Neural progenitor cell (in vitro differentiated cells): ENCODE measurements around the gene SUGCT. TPM values are rescaled to one million over a fixed set of nuclear protein-coding genes. Genes with fewer than 3 reads are reported as not detected.
"Not testable (repeated sequence)": the region's sequence is repeated elsewhere in the genome, so short reads cannot be mapped to it uniquely, and the experiment has no call there.

Experiments
- DNase-seq: peaks from one replicate; pipeline ENCODE4 v3.0.0-alpha.2; 2016; ENCODE audit warnings: low spot score
- H2AFZ ChIP-seq: fragments of 200-600 bp; sonication (generic); replicated peaks from 2 replicates; pipeline ENCODE4 v1.6.1; 2016; ENCODE audit warnings: antibody characterized with exemption
- H3F3A ChIP-seq: fragments of 200-600 bp; sonication (generic); 2 replicates; pipeline ENCODE4 v1.6.1; 2016; ENCODE audit warnings: antibody characterized with exemption, low read depth
- H3K27ac ChIP-seq: fragments of 200-600 bp; sonication (generic); 2 replicates; pipeline ENCODE4 v1.5.1; 2016; ENCODE audit warnings: mild to moderate bottlenecking
- H3K27me3 ChIP-seq: fragments of 200-600 bp; sonication (generic); 2 replicates; pipeline ENCODE4 v1.6.1; 2016; ENCODE audit warnings: mild to moderate bottlenecking, moderate library complexity
- H3K36me3 ChIP-seq: fragments of 200-600 bp; sonication (generic); 2 replicates; pipeline ENCODE4 v1.5.1; 2016
- H3K4me1 ChIP-seq: fragments of 200-600 bp; sonication (generic); 2 replicates; pipeline ENCODE4 v1.6.1; 2016; ENCODE audit warnings: mixed run types
- H3K4me2 ChIP-seq: fragments of 200-600 bp; sonication (generic); 2 replicates; pipeline ENCODE4 v1.6.1; 2016
- H3K4me3 ChIP-seq: fragments of 200-600 bp; sonication (generic); 2 replicates; pipeline ENCODE4 v1.5.1; 2016
- H3K79me2 ChIP-seq: fragments of 200-600 bp; sonication (generic); 2 replicates; pipeline ENCODE4 v1.6.1; 2016; ENCODE audit warnings: low read depth
- H3K9ac ChIP-seq: fragments of 200-600 bp; sonication (generic); 2 replicates; pipeline ENCODE4 v1.6.1; 2016
- H3K9me3 ChIP-seq: fragments of 200-600 bp; sonication (generic); 2 replicates; pipeline ENCODE4 v1.5.1; 2016; ENCODE audit warnings: low read depth
- H4K20me1 ChIP-seq: fragments of 200-600 bp; sonication (generic); 2 replicates; pipeline ENCODE4 v1.6.1; 2016; ENCODE audit warnings: low read depth
- H3K27ac Mint-ChIP-seq: 3 replicates; pipeline ENCODE4 v1.8.0; 2021; ENCODE audit warnings: mixed read lengths
- H3K27me3 Mint-ChIP-seq: 2 replicates; pipeline ENCODE4 v1.8.0; 2022; ENCODE audit warnings: low read depth, mild to moderate bottlenecking, inconsistent platforms, moderate library complexity, mixed read lengths; ENCODE audit not compliant: insufficient read depth
- H3K36me3 Mint-ChIP-seq: 3 replicates; pipeline ENCODE4 v1.8.0; 2021; ENCODE audit warnings: mixed read lengths
- H3K4me1 Mint-ChIP-seq: 3 replicates; pipeline ENCODE4 v1.8.0; 2021; ENCODE audit warnings: mixed read lengths
- H3K4me3 Mint-ChIP-seq: 3 replicates; pipeline ENCODE4 v1.8.0; 2021; ENCODE audit warnings: mild to moderate bottlenecking, moderate library complexity, mixed read lengths
- H3K9me3 Mint-ChIP-seq: 3 replicates; pipeline ENCODE4 v1.8.0; 2020; ENCODE audit warnings: mixed read lengths
- CTCF ChIP-seq: fragments of 200-600 bp; sonication (generic); IDR thresholded peaks from 2 replicates; pipeline ENCODE4 v1.5.1; 2017; ENCODE audit warnings: antibody characterized with exemption, mild to moderate bottlenecking
- EZH2 ChIP-seq: fragments of 200-600 bp; sonication (generic); IDR thresholded peaks from 2 replicates; pipeline ENCODE4 v1.6.1; 2017; ENCODE audit warnings: antibody characterized with exemption, mild to moderate bottlenecking, moderate library complexity
- EZH2phosphoT487 ChIP-seq: fragments of 200-600 bp; sonication (generic); IDR thresholded peaks from 2 replicates; pipeline ENCODE4 v1.6.1; 2017; ENCODE audit warnings: antibody characterized with exemption
- total RNA-seq: library from RNA; depleted of rRNA; stranded (reverse); fragments of >200 nt; gene quantifications from 2 replicates; pipeline ENCODE4 v1.2.3, GENCODE V29; 2015; ENCODE audit warnings: low replicate concordance

Gene SUGCT
- total RNA-seq, 1 donor from 2014 or later, result 10.1 TPM

DNA sequence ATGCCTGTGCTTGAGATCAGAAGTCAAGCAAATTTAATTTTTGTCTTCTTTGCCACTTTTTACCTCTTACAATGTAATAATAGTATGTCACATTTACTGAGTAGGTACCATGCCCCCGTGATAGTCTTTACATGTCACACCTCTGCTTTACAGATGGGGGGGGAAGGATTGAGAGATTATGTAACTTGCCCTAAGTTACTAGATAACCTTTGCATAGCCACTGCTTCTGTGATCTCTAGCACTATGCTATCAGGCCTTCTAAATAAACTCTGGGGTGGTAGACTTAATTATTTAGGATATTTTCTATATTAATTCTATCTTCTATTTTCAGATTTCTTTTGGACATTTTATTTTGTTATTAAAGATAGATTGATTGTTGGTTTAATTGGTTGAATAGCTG is 514.4 kb downstream of the SUGCT start:
- peaks cover 21% of the 10 kb centered on the region for H3K4me1 ChIP-seq
- no peak overlapping the region for H2AFZ ChIP-seq
- H4K20me1 ChIP-seq, result no peaks in the 10 kb centered on the region
- H3K4me3 Mint-ChIP-seq, result no peak overlapping the region
- H3K9me3 Mint-ChIP-seq, result peaks cover 3% of the 10 kb centered on the region
- no peaks in the 10 kb centered on the region for H3F3A ChIP-seq
- no peaks in the 10 kb centered on the region for H3K27me3 ChIP-seq
- no peak for TF ChIP-seq EZH2
- no peak for TF ChIP-seq EZH2phosphoT487
- TF ChIP-seq CTCF, result no peak
- H3K4me3 ChIP-seq, result no peak overlapping the region
- H3K27ac Mint-ChIP-seq, result no peak overlapping the region
- H3K36me3 Mint-ChIP-seq, result no peaks in the 10 kb centered on the region
- H3K79me2 ChIP-seq, result no peaks in the 10 kb centered on the region
- H3K27ac ChIP-seq, result no peak overlapping the region
- no peak for DNase-seq
- peaks cover 5% of the 10 kb centered on the region for H3K36me3 ChIP-seq
- no peak overlapping the region for H3K4me2 ChIP-seq
- peaks cover 9% of the 10 kb centered on the region for H3K4me1 Mint-ChIP-seq
- H3K9me3 ChIP-seq, result peaks cover 5% of the 10 kb centered on the region
- H3K27me3 Mint-ChIP-seq, result peaks cover 3% of the 10 kb centered on the region
- no peak overlapping the region for H3K9ac ChIP-seq

DNA sequence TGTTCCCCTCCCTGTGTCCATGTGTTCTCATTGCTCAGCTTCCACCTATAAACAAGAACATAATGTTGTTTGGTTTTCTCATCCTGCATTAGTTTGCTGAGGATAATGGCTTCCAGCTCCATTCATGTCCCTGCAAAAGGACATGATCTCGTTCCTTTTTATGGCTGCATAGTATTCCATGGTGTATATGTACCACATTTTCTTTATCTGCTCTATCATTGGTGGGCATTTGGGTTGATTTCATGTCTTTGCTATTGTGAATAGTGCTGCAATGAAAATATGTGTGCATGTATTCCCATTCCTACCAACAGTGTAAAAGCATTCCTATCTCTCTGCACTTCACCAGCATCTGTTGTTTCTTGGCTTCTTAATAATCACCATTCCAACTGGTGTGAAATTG is 516.1 kb downstream of the SUGCT start:
- H3K79me2 ChIP-seq, H3K27ac Mint-ChIP-seq, H3K36me3 ChIP-seq, H3F3A ChIP-seq, H3K4me3 Mint-ChIP-seq, H3K27ac ChIP-seq, H2AFZ ChIP-seq, H3K9me3 ChIP-seq, H3K9ac ChIP-seq, H3K4me3 ChIP-seq, H3K27me3 Mint-ChIP-seq, DNase-seq, H3K27me3 ChIP-seq, H3K36me3 Mint-ChIP-seq, H4K20me1 ChIP-seq, H3K9me3 Mint-ChIP-seq, H3K4me1 Mint-ChIP-seq, H3K4me2 ChIP-seq: not testable (repeated sequence)
- H3K4me1 ChIP-seq, result peaks cover 23% of the 10 kb centered on the region

DNA sequence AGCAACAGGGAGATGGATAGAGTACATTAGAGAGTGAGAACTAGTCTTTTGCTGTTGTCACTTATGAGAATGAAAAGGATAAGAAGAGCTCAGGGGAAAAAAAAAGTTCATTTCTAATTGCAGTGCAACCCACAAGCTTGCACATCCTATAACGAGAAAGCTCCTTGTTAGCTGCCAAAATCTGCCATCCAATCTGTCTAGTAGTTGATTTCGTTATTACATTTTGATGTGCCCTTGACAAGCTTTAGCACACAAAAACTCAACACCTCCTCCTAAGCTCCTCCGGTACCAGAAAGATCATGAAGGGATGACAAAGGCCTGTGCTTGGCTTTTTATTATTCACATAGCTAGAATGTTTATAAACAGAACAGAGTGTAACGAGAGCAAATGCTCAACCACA is 519.4 kb downstream of the SUGCT start:
- Histone ChIP-seq H3F3A (no peaks in the 10 kb centered on the region), H3K4me3 (no peak overlapping the region), H2AFZ (no peak overlapping the region), H3K36me3 (peaks cover 5% of the 10 kb centered on the region), H3K27me3 (no peaks in the 10 kb centered on the region), H3K4me1 (peaks cover 23% of the 10 kb centered on the region), H3K9me3 (peaks cover 5% of the 10 kb centered on the region), H4K20me1 (no peaks in the 10 kb centered on the region), H3K9ac (no peak overlapping the region), H3K79me2 (no peaks in the 10 kb centered on the region), H3K27ac (peak overlapping the region; percentile 73), H3K4me2 (peak overlapping the region; percentile 47)
- DNase-seq, result no peak
- Mint-ChIP-seq H3K36me3 (no peaks in the 10 kb centered on the region), H3K4me1 (peaks cover 9% of the 10 kb centered on the region), H3K27ac (no peak overlapping the region), H3K4me3 (no peak overlapping the region), H3K9me3 (peaks cover 3% of the 10 kb centered on the region), H3K27me3 (peaks cover 2% of the 10 kb centered on the region)
- no peak for TF ChIP-seq EZH2phosphoT487
- TF ChIP-seq CTCF, result no peak
- TF ChIP-seq EZH2, result no peak

DNA sequence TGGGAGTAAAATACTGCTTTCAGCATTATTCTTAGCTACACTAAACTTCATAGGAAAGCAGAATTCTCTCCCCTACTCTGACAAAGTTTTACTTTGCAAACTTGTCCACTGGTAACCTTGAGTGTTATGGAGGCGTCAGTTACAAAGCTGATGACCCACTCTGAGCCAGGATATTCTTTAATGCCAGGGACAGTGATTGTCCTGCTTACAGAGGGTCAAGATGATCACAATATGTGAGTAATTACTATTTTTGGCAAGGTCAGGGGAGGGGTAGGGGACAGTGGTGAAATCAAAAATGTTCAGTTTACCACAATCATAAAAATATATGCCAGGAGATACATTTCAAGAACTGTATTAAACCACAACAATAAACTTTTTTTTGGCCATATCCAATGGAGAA is 520.6 kb downstream of the SUGCT start:
- Mint-ChIP-seq H3K27ac (no peak overlapping the region), H3K36me3 (no peaks in the 10 kb centered on the region), H3K4me3 (no peak overlapping the region), H3K27me3 (peaks cover 2% of the 10 kb centered on the region), H3K4me1 (peaks cover 9% of the 10 kb centered on the region), H3K9me3 (peaks cover 3% of the 10 kb centered on the region)
- H3K9me3 ChIP-seq, result peaks cover 5% of the 10 kb centered on the region
- peaks cover 23% of the 10 kb centered on the region for H3K4me1 ChIP-seq
- no peaks in the 10 kb centered on the region for H3K79me2 ChIP-seq
- no peak overlapping the region for H3K4me3 ChIP-seq
- no peaks in the 10 kb centered on the region for H4K20me1 ChIP-seq
- TF ChIP-seq CTCF, result no peak
- TF ChIP-seq EZH2, result no peak
- TF ChIP-seq EZH2phosphoT487, result no peak
- peaks cover 5% of the 10 kb centered on the region for H3K36me3 ChIP-seq
- no peaks in the 10 kb centered on the region for H3F3A ChIP-seq
- H3K27me3 ChIP-seq, result no peaks in the 10 kb centered on the region
- H2AFZ ChIP-seq, result no peak overlapping the region
- H3K9ac ChIP-seq, result no peak overlapping the region
- H3K4me2 ChIP-seq, result no peak overlapping the region
- H3K27ac ChIP-seq, result no peak overlapping the region
- no peak for DNase-seq
